Measurements from ENCODE around the gene MATR3. TPM values are rescaled to one million over a fixed set of nuclear protein-coding genes. Genes with fewer than 3 reads are reported as not detected.

MATR3 gene
- total RNA-seq, result 363 and 372 TPM in 2 replicates

DNA sequence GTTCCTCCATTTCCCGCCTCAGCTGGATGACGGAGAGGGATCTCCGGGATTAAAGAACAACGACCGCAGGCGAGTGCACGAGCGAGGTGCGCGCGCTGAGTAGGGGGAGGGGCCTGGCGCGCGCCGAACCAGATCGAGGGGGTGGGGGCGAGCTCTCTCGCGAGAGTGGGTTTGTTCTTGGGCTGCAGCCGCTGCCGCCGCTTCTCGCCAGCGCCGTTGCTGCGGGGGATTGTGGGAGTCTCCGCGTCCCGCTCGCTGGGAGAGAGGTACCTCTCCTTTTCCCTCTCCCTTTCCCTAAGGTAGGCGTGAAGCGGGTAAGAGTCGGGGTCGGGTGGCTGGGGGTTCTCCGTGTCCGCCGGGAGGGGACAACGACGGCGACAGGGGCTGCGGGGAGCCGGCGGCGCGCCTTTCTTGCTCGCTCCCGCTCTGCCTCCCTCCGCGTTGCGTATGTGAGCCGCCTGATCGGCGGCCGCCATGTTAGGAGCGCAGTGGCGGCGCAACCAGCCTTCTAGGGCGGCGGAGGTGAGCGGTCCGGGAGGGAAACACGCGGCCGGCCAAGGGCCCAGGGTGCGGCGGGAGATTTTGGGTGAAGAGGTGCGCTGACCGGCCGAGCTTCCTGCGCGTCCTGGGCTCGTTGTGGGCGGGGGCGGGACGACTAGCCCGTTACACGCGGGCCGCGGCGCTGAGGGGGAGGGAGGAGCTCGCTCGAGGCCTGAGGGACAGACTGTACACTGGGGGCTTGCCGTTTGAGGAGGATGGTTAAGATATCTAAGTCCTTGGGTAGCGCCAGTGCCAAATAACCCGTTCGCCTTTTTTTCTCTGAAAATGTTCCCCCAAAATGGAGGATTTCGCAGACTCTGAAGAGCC, at the start of gene MATR3:
MATR3 (plus strand) TSS at position 234 of the 867 bp plus-strand sequence. CDS start 13,676 bp downstream, outside the sequence.

GRCh38 chr5:139341689-139342422, 48.3 kb downstream of the MATR3 start, which contains the start of gene PAIP2:
Gene PAIP2, plus strand, starts transcription at chr5:139341854. Its CDS starts 21,931 bp downstream, at chr5:139363785.

Small RNAs within 50 kb of the gene (small RNA-seq; reads per million reads assigned to genes)
- gene RNA5SP195 (not detected), gene SNORA74A (745 reads per million, percentile 99 among the genes with 10 or more reads in this experiment), gene SNORA74D (102 reads per million, percentile 98 among the genes with 10 or more reads in this experiment)

Other genes starting within 250 kb of the MATR3 start
- gene SIL1, start 95.4 kb upstream of the MATR3 start, total RNA-seq, result 28.6 and 28.7 TPM in 2 replicates
- 103 TPM in 2 replicates for gene PAIP2, start 48.1 kb downstream of the MATR3 start, total RNA-seq
- gene SLC23A1, start 89.6 kb downstream of the MATR3 start, total RNA-seq, result not detected in 2 replicates
- 0.07 TPM in 1 of 2 replicates, not detected in the other for gene MZB1, start 96.2 kb downstream of the MATR3 start, total RNA-seq
- 1.7 and 3.2 TPM in 2 replicates for gene PROB1, start 101.4 kb downstream of the MATR3 start, total RNA-seq
- gene SPATA24, start 110.3 kb downstream of the MATR3 start, total RNA-seq, result 6.4 and 6.5 TPM in 2 replicates
- gene DNAJC18, start 145.8 kb downstream of the MATR3 start, total RNA-seq, result 12.6 and 15.8 TPM in 2 replicates
- gene ECSCR, start 169.0 kb downstream of the MATR3 start, total RNA-seq, result 274 and 317 TPM in 2 replicates
- gene SMIM33, start 177.3 kb downstream of the MATR3 start, total RNA-seq, result 0.13 TPM in 1 of 2 replicates, not detected in the other
- gene STING1, start 189.0 kb downstream of the MATR3 start, total RNA-seq, result 65.8 and 92.9 TPM in 2 replicates